Epithelial cell of proximal tubule (primary cell): Measurements from ENCODE around the gene PTPN11. TPM values are rescaled to one million over a fixed set of nuclear protein-coding genes. Genes with fewer than 3 reads are reported as not detected.
"Not testable (repeated sequence)": the region's sequence is repeated elsewhere in the genome, so short reads cannot be mapped to it uniquely, and the experiment has no call there.

Experiments used
- DNase-seq: peaks from one replicate; pipeline ENCODE4 v3.0.0-alpha.2; 2011; ENCODE audit warnings: low read depth
- H3K4me3 ChIP-seq: 2 replicates; pipeline ENCODE4 v1.5.1; 2011; ENCODE audit warnings: low read depth, mild to moderate bottlenecking, low read length
- CTCF ChIP-seq: conservative IDR thresholded peaks from 2 replicates; pipeline ENCODE4 v1.5.1; 2012; ENCODE audit warnings: low read depth, mild to moderate bottlenecking, low read length
- total RNA-seq: library from RNA; depleted of rRNA; stranded (reverse); fragments of >200 nt; gene quantifications from 2 replicates; pipeline ENCODE4 v1.2.3, GENCODE V29; 2015

The PTPN11 gene
- total RNA-seq, 1 donor from 2014 or later, result 80.5 TPM

- DNase-seq, result no peak
- no peak overlapping the region for H3K4me3 ChIP-seq
- no peak for TF ChIP-seq CTCF
Measured at GRCh38 chr12:112514926-112515642, 96.3 kb downstream of the PTPN11 start.

- TF ChIP-seq CTCF, result no peak
- H3K4me3 ChIP-seq, result no peak overlapping the region
- no peak for DNase-seq
Measured at GRCh38 chr12:112515868-112516267, 97.1 kb downstream of the PTPN11 start.

GRCh38 chr12:112517730-112518364 lies 99.1 kb downstream of the PTPN11 start:
- DNase-seq, result no peak
- H3K4me3 ChIP-seq, result no peak overlapping the region
- no peak for TF ChIP-seq CTCF

GRCh38 chr12:112518365-112518735 lies 99.6 kb downstream of the PTPN11 start:
- no peak for DNase-seq
- H3K4me3 ChIP-seq, result no peak overlapping the region
- TF ChIP-seq CTCF, result no peak

GRCh38 chr12:112519841-112520340 lies 101.1 kb downstream of the PTPN11 start:
- DNase-seq, H3K4me3 ChIP-seq: not testable (repeated sequence)

- H3K4me3 ChIP-seq, result no peak overlapping the region
- TF ChIP-seq CTCF, result no peak
- DNase-seq, result no peak
Measured at GRCh38 chr12:112523856-112524255, 105.1 kb downstream of the PTPN11 start.

- DNase-seq, result no peak
- TF ChIP-seq CTCF, result no peak
- H3K4me3 ChIP-seq, result no peak overlapping the region
Measured at GRCh38 chr12:112524269-112524668, 105.5 kb downstream of the PTPN11 start.
